ENCODE results near the gene TH. TPM values are rescaled to one million over a fixed set of nuclear protein-coding genes. Genes with fewer than 3 reads are reported as not detected.

Gene TH
- total RNA-seq, 1 donor from 2014 or later: 2.0 TPM

GRCh38 chr11:2156416-2157182, 15.0 kb downstream of the TH start:
- no peaks in the 10 kb centered on the region for H3K9me3 Mint-ChIP-seq

GRCh38 chr11:2155511-2155910, 16.1 kb downstream of the TH start:
- Mint-ChIP-seq H3K36me3 (no peaks in the 10 kb centered on the region), H3K27ac (no peak overlapping the region), H3K9me3 (no peaks in the 10 kb centered on the region), H3K27me3 (ENCODE audit: insufficient read depth, low read depth) (peaks cover 9% of the 10 kb centered on the region), H3K4me1 (peaks cover 14% of the 10 kb centered on the region), H3K4me3 (no peak overlapping the region)
- Histone ChIP-seq H2AFZ (replicated peaks) (no peak overlapping the region), H4K20me1 (ENCODE audit: low read depth) (no peaks in the 10 kb centered on the region), H3K27ac (no peak overlapping the region), H3K9ac (no peak overlapping the region), H3K79me2 (ENCODE audit: low read depth) (no peaks in the 10 kb centered on the region), H3K4me3 (no peak overlapping the region), H3K36me3 (no peaks in the 10 kb centered on the region), H3K27me3 (no peaks in the 10 kb centered on the region), H3K4me1 (peaks cover 8% of the 10 kb centered on the region), H3K4me2 (no peak overlapping the region), H3K9me3 (ENCODE audit: low read depth) (no peaks in the 10 kb centered on the region), H3F3A (ENCODE audit: low read depth) (peaks cover 7% of the 10 kb centered on the region)
- no peak for DNase-seq (ENCODE audit: low spot score)
- no peak for TF ChIP-seq EZH2phosphoT487 (IDR thresholded peaks at IDR 0.05)
- TF ChIP-seq, protein P1, sequence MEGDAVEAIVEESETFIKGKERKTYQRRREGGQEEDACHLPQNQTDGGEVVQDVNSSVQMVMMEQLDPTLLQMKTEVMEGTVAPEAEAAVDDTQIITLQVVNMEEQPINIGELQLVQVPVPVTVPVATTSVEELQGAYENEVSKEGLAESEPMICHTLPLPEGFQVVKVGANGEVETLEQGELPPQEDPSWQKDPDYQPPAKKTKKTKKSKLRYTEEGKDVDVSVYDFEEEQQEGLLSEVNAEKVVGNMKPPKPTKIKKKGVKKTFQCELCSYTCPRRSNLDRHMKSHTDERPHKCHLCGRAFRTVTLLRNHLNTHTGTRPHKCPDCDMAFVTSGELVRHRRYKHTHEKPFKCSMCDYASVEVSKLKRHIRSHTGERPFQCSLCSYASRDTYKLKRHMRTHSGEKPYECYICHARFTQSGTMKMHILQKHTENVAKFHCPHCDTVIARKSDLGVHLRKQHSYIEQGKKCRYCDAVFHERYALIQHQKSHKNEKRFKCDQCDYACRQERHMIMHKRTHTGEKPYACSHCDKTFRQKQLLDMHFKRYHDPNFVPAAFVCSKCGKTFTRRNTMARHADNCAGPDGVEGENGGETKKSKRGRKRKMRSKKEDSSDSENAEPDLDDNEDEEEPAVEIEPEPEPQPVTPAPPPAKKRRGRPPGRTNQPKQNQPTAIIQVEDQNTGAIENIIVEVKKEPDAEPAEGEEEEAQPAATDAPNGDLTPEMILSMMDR (IDR thresholded peaks at IDR 0.05): no peak
- no peak for TF ChIP-seq EZH2 (IDR thresholded peaks at IDR 0.05)

More at GRCh38 chr11:2156416-2157182, 15.0 kb downstream of the TH start:
- no peak overlapping the region for H3K4me3 ChIP-seq
- no peak overlapping the region for H3K27ac ChIP-seq
- H3K36me3 Mint-ChIP-seq: no peaks in the 10 kb centered on the region
- H3K4me3 Mint-ChIP-seq: no peak overlapping the region
- H2AFZ ChIP-seq (replicated peaks): no peak overlapping the region
- no peaks in the 10 kb centered on the region for H3K4me1 ChIP-seq
- peak; percentile 85 for DNase-seq (ENCODE audit: low spot score)
- no peaks in the 10 kb centered on the region for H3F3A ChIP-seq (ENCODE audit: low read depth)
- H3K27me3 ChIP-seq: no peaks in the 10 kb centered on the region
- H3K9me3 ChIP-seq (ENCODE audit: low read depth): no peaks in the 10 kb centered on the region
- H3K79me2 ChIP-seq (ENCODE audit: low read depth): no peaks in the 10 kb centered on the region
- no peak overlapping the region for H3K9ac ChIP-seq
- no peak overlapping the region for H3K4me2 ChIP-seq
- peaks cover 4% of the 10 kb centered on the region for H3K27me3 Mint-ChIP-seq (ENCODE audit: insufficient read depth, low read depth)
- no peaks in the 10 kb centered on the region for H4K20me1 ChIP-seq (ENCODE audit: low read depth)
- H3K36me3 ChIP-seq: no peaks in the 10 kb centered on the region
- no peak overlapping the region for H3K27ac Mint-ChIP-seq
- H3K4me1 Mint-ChIP-seq: peaks cover 5% of the 10 kb centered on the region
- TF ChIP-seq EZH2phosphoT487 (IDR thresholded peaks at IDR 0.05): no peak
- TF ChIP-seq, protein P1 (IDR thresholded peaks at IDR 0.05): peak; percentile 90

- no peaks in the 10 kb centered on the region for H3K9me3 Mint-ChIP-seq
- DNase-seq (ENCODE audit: low spot score): no peak
Observed at GRCh38 chr11:2154889-2155288, 16.7 kb downstream of the TH start.

More at GRCh38 chr11:2154889-2155288, 16.7 kb downstream of the TH start:
- peaks cover 20% of the 10 kb centered on the region for H3K4me1 Mint-ChIP-seq
- no peak for TF ChIP-seq EZH2 (IDR thresholded peaks at IDR 0.05)
- TF ChIP-seq, protein P1 (IDR thresholded peaks at IDR 0.05): no peak
- TF ChIP-seq EZH2phosphoT487 (IDR thresholded peaks at IDR 0.05): no peak
- H3K27ac Mint-ChIP-seq: no peak overlapping the region
- Histone ChIP-seq H3K36me3 (no peaks in the 10 kb centered on the region), H3K4me2 (no peak overlapping the region), H3K9ac (no peak overlapping the region), H2AFZ (replicated peaks) (no peak overlapping the region), H3F3A (ENCODE audit: low read depth) (peaks cover 14% of the 10 kb centered on the region), H3K79me2 (ENCODE audit: low read depth) (no peaks in the 10 kb centered on the region), H3K9me3 (ENCODE audit: low read depth) (no peaks in the 10 kb centered on the region), H3K4me3 (no peak overlapping the region), H4K20me1 (ENCODE audit: low read depth) (no peaks in the 10 kb centered on the region), H3K4me1 (peaks cover 14% of the 10 kb centered on the region), H3K27ac (no peak overlapping the region), H3K27me3 (no peaks in the 10 kb centered on the region)
- peaks cover 7% of the 10 kb centered on the region for H3K27me3 Mint-ChIP-seq (ENCODE audit: insufficient read depth, low read depth)
- H3K36me3 Mint-ChIP-seq: no peaks in the 10 kb centered on the region
- no peak overlapping the region for H3K4me3 Mint-ChIP-seq

All from neural progenitor cell (in vitro differentiated cells).